GM19043 (cell line): ENCODE data around the gene ARTN.

Experiments
- ATAC-seq: cut with Tn5 transposase; IDR thresholded peaks from one replicate; pipeline ENCODE4 v1.9.1; 2021; ENCODE audit warnings: low read depth; ENCODE audit not compliant: unreplicated experiment

The ARTN gene

DNA sequence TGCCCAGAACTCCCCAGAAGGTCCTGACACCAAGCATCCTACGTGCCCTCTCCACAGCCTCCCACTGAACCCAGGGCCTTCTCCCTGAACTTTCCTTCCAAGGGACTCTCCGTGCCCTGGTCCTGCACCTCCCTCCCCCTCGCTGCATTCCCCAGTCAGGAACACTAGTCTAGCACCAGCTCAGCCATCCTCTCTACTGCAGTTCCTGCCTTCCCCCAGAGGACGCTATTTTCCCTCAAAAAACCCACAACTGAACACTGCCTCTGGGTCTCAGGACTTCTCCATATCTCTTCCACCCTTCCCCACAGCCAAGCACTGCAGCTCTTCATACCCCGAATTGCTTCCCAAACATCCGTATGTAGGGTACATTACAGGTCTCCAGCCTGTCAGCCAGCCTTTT is 12.6 kb upstream of the ARTN start:
- ATAC-seq = no peak

DNA sequence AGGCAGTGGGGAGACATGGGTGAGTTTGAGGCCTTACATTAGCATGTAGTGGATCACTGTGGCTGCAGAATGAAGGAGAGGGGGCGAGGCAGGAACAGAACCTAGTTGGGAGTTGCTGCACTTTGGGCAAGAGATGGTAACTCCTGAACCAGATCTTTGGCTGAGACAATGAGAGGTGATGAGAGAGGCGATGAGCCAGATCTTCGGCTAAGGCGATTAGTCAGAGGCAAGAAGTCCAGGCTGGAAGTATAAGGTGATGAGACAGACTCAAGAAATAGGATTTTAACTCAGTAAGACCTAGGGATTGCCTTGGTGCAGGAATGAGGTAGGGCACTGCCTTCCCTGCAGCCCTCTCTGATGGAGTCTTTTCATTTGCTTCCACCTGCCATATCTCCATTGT is 9.1 kb upstream of the ARTN start:
- ATAC-seq = no peak

DNA sequence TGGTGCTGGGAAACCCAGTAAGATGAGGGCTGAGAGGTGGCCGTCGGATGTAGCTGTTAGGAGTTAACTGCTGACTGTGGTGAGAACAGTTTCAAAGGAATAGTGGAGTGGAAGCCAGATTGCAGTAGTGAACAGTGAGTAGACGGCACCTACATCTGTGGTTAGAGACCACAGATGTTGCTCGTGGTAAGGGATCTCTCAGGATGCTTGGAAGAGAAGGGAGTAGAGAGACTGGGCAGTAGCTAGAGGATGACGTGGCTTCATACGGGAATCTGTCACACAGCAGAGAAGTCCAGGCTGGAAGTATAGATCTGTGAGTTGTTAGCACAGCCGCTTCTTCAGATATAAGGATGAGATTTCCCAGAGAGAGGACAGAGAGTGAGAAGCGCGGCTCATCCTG is 7.8 kb upstream of the ARTN start:
- no peak for ATAC-seq

DNA sequence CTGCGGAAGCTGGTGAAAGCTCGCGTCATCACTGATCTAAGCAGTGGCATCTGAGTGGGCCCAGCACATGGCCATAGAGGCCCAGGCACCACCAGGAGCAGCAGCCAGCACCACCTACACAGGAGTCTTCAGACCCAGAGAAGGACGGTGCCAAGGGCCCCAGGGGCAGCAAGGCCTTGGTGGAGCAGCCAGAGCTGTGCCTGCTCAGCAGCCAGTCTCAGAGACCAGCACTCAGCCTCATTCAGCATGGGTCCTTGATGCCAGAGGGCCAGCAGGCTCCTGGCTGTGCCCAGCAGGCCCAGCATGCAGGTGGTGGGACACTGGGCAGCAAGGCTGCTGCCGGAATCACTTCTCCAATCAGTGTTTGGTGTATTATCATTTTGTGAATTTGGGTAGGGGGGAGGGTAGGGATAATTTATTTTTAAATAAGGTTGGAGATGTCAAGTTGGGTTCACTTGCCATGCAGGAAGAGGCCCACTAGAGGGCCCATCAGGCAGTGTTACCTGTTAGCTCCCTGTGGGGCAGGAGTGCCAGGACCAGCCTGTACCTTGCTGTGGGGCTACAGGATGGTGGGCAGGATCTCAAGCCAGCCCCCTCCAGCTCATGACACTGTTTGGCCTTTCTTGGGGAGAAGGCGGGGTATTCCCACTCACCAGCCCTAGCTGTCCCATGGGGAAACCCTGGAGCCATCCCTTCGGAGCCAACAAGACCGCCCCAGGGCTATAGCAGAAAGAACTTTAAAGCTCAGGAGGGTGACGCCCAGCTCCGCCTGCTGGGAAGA is 3.2 kb upstream of the ARTN start:
- no peak for ATAC-seq

DNA sequence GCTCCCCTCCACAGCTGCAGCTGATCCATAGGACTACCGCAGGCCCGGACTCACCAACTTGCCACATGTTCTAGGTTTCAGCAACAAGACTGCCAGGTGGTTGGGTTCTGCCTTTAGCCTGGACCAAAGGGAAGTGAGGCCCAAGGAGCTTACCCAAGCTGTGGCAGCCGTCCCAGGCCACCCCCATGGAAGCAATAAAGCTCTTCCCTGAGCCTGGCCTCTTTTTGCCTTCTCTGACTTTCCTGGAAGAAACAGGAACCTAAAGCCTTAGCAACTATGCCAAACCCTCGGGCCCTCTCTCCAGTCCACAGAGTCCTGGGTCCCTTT is 2.7 kb upstream of the ARTN start:
- no peak for ATAC-seq

DNA sequence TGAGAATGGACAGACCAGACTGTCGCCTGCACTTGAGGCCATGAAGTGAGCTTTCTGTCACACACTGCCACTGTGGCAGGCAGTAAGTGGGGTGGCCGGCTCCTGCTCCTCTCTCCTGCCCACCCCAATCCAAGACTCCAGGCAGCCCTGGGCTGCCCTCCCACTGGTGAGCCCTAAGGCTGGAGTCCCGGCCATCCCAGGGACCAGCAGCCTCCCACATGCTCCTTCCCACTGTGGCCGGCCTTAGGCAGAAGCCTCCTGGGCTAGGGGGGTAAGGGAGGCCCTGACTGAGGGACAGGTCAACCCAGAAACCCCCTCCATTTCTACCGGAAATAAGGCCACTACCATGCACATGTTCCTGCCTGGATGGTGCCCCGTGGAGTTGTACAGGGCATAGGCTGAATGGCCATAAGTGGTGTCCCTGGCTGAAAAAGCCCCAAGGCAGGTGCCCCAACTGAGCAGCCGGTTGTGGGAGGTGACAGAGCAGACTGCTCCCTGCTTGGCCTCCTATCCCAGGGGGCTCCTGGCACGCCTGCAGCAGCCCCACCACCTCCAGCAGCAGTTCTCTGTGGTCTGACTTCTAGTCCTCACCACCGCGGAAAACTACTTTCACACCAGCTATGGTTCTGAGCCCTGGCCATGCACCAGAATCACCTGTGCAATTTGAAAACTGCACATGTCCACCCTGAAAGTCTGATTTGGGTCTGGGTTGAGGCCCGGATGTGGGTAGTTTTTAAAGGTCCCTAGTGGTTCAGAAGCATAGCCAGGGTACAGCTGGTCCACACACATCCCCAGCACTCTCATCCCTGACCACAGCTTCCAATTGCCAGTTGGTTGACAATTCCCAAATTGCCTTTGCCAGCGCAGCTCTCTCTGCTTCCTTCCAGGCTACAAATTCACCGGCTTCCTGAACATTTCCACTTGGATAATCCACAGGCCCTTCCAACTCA is 1.6 kb upstream of the ARTN start:
- ATAC-seq = no peak

DNA sequence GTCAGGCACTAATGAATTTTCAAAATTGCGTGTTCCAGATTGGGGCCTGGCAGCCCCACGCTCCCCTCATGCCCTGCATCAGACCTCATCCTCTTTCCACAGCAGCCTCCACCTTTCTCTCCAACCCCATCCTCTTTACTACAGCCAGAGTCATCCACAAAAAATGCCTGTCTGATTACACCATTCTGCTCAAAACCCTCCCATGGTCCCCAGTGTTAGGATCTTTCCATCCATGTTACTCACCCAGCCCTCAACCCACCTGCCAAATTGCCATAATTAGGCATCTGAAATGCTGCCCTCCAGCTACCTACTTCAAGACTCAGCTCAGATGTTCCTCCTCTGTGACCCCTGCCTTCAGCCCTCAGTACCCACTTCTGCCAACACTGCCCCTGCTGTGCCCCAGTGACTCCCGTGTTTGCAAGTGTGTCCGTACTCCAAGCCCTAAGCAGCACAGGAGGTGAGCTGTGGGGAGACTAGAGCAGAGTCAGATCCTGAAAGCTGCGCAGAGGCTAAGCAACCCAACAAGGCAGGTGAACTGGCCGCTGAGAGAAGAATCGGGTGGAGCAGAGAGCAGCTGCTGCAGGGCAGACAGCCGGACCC is 715 bp upstream of the ARTN start:
- no peak for ATAC-seq

DNA sequence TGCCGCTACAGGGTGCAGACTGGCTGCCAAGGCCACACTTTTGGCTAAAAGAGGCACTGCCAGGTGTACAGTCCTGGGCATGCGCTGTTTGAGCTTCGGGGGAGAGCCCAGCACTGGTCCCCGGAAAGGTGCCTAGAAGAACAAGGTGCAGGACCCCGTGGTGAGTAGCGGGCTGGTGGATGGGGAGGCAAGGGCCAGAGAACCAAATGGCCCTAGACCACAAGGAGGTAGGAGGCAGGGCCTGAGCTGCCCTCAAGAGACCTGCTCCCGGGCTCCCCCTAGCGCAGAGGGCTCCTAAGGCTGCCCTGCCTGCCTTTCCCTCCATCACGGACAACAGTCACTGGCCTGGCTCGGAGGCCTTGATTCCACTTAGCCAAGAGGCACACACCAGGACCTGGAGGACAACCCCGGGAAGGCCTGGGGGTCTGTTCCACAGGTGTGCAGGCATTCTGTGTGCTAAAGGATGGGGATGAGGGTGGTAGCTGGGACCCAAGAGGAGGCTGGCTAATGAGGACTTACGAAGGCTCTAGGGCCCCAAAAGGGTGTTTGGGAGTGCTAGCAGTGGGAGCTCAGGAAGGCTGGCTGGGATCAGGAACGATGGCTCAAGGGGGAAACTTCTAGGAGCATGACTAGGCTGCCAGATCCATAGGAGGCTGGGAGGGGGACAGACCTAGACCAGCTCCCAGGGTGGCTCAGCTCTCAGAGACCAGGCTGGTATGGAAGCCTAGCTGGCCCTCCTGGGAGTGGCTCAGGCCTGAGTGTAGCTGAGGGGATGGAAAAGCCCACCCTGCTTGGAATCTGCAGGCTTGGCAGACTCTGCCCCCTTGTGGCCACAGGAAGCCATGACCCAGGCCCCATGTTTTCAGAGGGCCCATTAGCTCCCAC is 742 bp downstream of the ARTN start:
- ATAC-seq = no peak

DNA sequence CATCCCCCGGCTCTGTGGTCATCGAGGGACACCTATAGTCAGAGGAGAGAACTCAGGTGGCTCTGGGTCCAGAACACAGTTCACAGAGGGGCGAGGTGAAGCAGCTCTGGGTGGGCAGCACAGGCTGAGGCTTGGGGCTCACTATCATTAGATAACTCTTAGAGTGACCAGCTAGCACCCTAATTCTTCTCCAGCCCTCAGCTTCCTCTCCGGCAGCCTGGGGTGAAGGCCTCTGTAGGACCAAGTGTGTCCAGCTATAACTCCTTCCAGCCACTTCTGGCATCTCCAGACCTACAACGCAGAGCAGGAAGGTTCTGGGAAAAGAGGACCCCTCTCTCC is 1.4 kb downstream of the ARTN start:
- ATAC-seq = no peak

DNA sequence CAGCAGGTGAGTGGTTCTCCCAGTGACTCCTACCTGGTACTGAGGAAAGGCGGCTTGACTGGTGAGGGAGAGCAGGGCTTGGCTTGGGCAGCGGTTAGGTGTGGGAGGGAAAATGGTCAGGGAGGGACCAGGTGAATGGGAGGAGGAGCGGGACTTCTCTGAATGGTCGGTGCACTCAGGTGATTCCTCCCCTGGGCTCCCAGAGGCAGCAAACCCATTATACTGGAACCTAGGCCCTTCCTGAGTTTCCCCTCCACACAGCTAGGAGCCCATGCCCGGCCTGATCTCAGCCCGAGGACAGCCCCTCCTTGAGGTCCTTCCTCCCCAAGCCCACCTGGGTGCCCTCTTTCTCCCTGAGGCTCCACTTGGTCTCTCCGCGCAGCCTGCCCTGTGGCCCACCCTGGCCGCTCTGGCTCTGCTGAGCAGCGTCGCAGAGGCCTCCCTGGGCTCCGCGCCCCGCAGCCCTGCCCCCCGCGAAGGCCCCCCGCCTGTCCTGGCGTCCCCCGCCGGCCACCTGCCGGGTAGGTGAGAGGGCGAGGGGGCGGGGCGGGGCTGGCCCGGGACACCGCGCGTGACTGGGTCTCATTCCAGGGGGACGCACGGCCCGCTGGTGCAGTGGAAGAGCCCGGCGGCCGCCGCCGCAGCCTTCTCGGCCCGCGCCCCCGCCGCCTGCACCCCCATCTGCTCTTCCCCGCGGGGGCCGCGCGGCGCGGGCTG is 2.3 kb downstream of the ARTN start:
- ATAC-seq = no peak

DNA sequence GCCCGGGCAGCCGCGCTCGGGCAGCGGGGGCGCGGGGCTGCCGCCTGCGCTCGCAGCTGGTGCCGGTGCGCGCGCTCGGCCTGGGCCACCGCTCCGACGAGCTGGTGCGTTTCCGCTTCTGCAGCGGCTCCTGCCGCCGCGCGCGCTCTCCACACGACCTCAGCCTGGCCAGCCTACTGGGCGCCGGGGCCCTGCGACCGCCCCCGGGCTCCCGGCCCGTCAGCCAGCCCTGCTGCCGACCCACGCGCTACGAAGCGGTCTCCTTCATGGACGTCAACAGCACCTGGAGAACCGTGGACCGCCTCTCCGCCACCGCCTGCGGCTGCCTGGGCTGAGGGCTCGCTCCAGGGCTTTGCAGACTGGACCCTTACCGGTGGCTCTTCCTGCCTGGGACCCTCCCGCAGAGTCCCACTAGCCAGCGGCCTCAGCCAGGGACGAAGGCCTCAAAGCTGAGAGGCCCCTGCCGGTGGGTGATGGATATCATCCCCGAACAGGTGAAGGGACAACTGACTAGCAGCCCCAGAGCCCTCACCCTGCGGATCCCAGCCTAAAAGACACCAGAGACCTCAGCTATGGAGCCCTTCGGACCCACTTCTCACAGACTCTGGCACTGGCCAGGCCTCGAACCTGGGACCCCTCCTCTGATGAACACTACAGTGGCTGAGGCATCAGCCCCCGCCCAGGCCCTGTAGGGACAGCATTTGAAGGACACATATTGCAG is 3.0 kb downstream of the ARTN start:
- ATAC-seq = no peak

DNA sequence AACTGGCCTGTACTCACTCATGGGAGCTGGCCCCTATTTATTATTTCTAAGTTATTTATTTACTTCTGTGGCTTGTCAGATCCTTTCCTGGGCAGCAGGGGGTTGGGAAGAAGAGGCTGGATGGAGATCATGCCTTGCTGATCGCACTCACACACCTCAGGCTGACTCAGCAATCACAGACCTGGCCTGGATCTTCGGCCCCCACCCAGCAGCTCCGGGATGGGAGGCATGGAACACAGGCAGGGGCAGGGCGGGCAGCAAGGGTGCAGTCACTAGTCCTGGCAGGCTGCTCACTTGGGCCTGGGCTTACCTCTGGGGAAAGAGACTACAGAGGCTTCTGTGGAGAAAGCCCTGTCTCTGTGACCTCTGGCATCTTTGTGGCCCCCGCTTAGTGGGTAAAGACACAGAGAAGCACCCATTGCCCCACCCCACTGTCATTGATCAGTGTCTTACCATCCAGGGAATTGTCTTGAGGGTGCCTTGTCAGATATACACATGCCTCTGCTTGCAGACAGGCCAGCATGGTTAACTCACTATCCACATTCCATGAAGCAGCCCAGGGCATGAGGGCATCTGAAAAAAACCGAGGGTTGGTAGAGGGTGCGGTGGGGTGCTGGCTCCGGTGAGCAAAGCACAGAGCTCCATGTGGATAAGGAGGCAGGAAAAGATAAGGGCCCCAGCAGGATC is 3.7 kb downstream of the ARTN start:
- ATAC-seq = no peak

DNA sequence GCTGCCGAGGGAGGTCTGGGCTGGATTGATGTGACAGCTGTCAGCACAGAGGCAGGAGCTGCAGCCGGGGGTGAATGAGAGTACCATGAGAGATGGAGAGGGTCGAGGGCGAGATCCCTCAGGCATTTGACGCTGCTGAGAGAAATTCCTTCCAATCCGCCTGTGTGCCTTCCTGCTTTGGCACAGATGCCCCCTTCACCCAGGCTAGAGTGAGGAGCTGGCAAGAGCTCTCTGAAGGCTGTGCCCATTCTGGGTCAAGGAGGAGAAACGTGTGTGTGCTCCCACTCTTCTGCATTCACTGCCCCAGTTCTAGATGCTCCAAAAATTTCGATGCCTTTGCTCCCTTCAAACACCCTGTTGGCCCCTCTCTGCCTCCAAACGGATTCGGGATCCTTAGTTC is 4.8 kb downstream of the ARTN start:
- no peak for ATAC-seq

DNA sequence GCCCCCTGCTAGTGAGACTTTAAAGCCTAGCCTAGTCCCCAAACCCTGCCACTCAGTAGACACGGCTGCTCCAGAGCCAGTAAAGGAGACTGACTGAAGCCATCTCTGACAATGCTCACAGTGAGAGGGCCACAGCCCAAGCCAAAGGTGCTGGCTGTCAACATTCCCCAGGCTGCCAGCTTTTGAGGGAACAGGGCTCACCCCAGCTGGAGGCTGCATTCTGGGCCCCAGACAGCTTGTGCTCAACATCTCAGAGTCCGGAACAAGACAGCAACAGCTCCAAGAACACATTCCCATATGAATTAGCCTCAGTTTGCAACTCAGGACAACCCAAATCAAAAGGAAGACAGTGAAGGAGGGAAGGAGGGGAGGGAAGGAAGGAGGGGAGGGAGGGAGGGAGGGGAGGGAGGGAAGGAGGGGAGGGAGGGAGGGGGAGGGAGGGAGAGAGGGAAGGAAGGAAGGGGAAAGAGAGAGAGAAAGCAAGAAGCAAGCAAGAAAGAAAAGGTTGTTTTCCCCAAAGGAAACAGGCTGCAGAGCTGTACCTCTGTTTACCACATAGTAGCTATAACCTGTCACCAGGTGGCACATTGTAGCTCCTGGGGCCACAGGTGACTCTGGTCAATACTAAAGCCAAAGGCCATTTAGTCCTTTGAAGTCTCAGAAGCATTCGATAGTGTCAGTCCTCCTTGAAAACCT is 5.4 kb downstream of the ARTN start:
- ATAC-seq = no peak

DNA sequence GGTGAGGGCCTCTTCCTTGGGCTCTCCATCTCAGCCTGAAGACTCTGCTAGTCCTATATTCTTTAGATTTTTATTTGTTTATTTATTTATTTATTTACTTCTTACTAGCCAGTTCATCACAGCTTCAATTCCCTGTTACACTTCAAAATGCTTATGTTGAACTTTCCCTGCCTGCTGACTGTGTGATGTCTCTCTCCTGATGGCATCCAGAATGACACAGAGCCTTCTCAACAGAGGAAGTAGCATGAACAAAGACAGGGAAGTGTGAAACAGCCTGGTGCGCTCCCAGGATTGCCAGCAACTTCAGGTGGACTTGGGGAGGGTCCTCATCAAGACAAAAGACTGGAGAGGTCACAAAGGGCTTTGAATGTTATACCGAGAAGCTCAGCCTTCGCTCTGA is 8.8 kb downstream of the ARTN start:
- no peak for ATAC-seq

DNA sequence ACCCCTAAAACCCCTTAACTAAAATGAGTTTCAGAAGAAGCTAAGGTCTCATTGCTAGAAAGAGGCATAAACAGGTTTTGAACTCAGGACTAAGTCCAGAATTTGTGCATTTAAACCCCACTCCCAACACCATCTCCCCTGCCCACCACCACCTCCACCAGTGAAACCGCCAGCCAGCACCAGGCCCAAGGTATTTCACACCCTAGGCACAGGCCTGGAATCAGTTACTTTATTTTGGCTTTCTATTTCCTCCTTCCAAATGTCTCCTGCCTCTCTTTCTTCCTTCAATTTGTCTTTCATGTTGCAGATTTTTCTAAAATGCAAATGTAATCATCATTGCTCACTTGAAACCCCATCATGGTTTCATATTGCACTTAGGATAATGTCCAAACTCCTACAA is 11.3 kb downstream of the ARTN start:
- no peak for ATAC-seq

DNA sequence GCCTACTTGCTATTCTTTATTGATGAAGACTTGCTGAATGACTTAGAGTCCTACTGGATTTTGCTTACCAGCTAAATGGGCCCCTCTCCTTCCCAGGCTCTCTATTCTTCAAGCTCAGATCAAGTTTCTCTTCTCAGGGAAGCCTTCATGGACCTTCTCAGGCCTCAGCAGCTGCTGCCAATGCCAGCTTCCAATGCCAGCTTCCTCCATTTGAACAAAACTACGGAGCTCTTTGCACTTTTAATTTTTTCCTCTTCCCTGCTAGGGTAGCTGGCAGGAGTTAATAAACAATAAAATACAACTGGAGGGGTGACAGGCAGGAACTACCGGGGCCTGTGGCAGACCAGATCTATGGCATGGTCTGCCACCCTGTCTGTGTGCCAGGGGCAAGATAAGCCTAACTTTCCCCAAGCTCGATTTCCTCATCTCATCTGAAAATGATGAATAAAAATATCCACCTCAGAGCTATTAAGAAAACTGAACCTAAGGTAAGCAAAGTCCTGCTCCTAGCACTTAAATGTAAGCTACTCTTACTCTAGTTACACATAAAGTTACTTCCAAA is 12.2 kb downstream of the ARTN start:
- no peak for ATAC-seq
